T-helper 17 cell (primary cell): Measurements from ENCODE around the gene DCAF10. TPM values are rescaled to one million over a fixed set of nuclear protein-coding genes. Genes with fewer than 3 reads are reported as not detected.
A peak's percentile ranks its signal among the peaks of the same experiment; 100 is the strongest.
"Not testable (repeated sequence)": the region's sequence is repeated elsewhere in the genome, so short reads cannot be mapped to it uniquely, and the experiment has no call there.

ENCODE experiments used
- ATAC-seq: fragments of 150-1000 bp; cut with Tn5 transposase; 2 replicates; pipeline ENCODE4 v1.10.0; 2021; ENCODE audit warnings: mild to moderate bottlenecking, moderate library complexity
- DNase-seq, 3 donors: peaks; one replicate each; pipeline versions ENCODE4 v3.0.0 to v3.0.0-alpha.2; 2020 to 2021
- H3K9me3 ChIP-seq: one replicate; pipeline ENCODE4 v1.7.0; 2013; ENCODE audit warnings: low read length, mild to moderate bottlenecking; ENCODE audit not compliant: control insufficient read depth, poor library complexity, severe bottlenecking
- H3K27ac Mint-ChIP-seq: one replicate; pipeline ENCODE4 v1.8.0; 2022; ENCODE audit warnings: mild to moderate bottlenecking, moderate library complexity, mixed read lengths
- H3K27me3 Mint-ChIP-seq: one replicate; pipeline ENCODE4 v1.8.0; 2022; ENCODE audit warnings: mixed read lengths
- H3K36me3 Mint-ChIP-seq: one replicate; pipeline ENCODE4 v1.8.0; 2022; ENCODE audit warnings: low read depth, mixed read lengths
- H3K4me1 Mint-ChIP-seq: one replicate; pipeline ENCODE4 v1.8.0; 2022; ENCODE audit warnings: mild to moderate bottlenecking, mixed read lengths
- H3K4me3 Mint-ChIP-seq: one replicate; pipeline ENCODE4 v1.8.0; 2022; ENCODE audit warnings: mild to moderate bottlenecking, moderate library complexity, mixed read lengths
- total RNA-seq, 4 donors: library from RNA in 2 of 4; stranded (reverse) in 2 of 4; gene quantifications; one replicate each; pipeline ENCODE4 v1.2.3 and lab custom pipeline; 2022 to 2026

The DCAF10 gene
- total RNA-seq, 2 donors from 2014 or later: 12.1 to 13.0 TPM

GRCh38 chr9:37902131-37902530 is 101.5 kb downstream of the DCAF10 start:
- Mint-ChIP-seq H3K27me3 (no peaks in the 10 kb centered on the region), H3K4me3 (peak overlapping the region; percentile 12), H3K36me3 (peaks cover 5% of the 10 kb centered on the region), H3K4me1 (peaks cover 20% of the 10 kb centered on the region), H3K27ac (no peak overlapping the region)
- no peak for DNase-seq
- no peak for ATAC-seq
- no peaks in the 10 kb centered on the region for H3K9me3 ChIP-seq

GRCh38 chr9:37902796-37903646 is 102.4 kb downstream of the DCAF10 start:
- H3K36me3 Mint-ChIP-seq: peaks cover 2% of the 10 kb centered on the region
- DNase-seq (no peak), ATAC-seq (no peak)
- peak overlapping the region; percentile 93 for H3K27ac Mint-ChIP-seq
- H3K27me3 Mint-ChIP-seq: no peaks in the 10 kb centered on the region
- peak overlapping the region; percentile 91 for H3K4me3 Mint-ChIP-seq
- peaks cover 16% of the 10 kb centered on the region for H3K4me1 Mint-ChIP-seq
- H3K9me3 ChIP-seq: no peaks in the 10 kb centered on the region

DNA sequence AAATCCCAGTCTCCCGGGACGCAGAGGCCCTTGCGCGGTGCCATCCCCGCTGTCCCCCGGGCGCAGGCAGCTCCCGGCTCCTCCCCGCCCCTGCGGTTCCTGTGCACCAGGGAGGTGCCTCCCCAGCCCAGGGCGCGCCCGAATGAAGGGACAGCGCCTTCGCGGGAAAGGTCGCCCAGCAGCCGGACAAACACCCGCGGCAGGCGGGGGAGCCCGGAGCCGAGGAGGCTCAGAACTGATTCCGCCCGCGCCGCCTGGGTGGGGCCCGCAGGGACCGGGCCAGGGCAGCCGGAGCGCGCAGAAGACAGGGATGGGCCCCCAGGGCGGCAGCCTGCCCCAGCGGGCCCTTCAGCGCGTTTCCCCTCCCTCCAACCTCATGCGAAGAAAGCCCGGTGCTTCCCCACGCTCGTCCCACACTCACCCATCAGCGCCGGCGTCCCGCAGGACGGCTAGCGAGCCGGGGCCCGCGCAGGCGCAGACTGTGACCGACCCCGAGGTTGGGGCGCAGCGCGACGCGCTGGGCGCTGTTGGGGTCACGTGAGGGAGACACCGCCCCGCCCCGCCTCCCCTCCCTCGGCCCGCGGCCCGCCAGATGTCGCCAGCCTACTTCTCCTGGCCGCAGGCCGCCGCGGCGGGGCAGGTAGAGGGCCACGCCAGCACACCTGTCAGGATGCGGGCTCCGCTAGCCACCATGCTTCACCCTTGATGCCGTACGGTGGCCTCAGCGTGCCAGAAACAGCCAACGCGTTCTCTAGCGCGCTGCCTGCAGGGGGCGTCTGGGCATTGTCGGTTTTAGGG is 103.2 kb downstream of the DCAF10 start, which contains the start of gene SLC25A51:
TSS of gene SLC25A51 (minus strand) at position 481 of the 798 bp plus-strand sequence. CDS start 15,577 bp downstream, outside the sequence.
- peak within 1 kb of the TSS; percentile 93 for H3K27ac Mint-ChIP-seq
- no peaks in the 10 kb centered on the region for H3K9me3 ChIP-seq
- peak; percentile 90 to 98 (median 92) for DNase-seq
- peak; percentile 87 for ATAC-seq
- H3K27me3 Mint-ChIP-seq: no peaks in the 10 kb centered on the region
- H3K4me1 Mint-ChIP-seq: peaks cover 16% of the 10 kb centered on the region
- peaks cover 2% of the 10 kb centered on the region for H3K36me3 Mint-ChIP-seq
- peak within 1 kb of the TSS; percentile 91 for H3K4me3 Mint-ChIP-seq

GRCh38 chr9:37904445-37905130 is 104.0 kb downstream of the DCAF10 start:
- peaks cover 16% of the 10 kb centered on the region for H3K4me1 Mint-ChIP-seq
- DNase-seq (no peak), ATAC-seq (no peak)
- peak overlapping the region; percentile 91 for H3K4me3 Mint-ChIP-seq
- no peaks in the 10 kb centered on the region for H3K9me3 ChIP-seq
- H3K27ac Mint-ChIP-seq: peak overlapping the region; percentile 93
- no peaks in the 10 kb centered on the region for H3K27me3 Mint-ChIP-seq
- H3K36me3 Mint-ChIP-seq: no peaks in the 10 kb centered on the region

DNA sequence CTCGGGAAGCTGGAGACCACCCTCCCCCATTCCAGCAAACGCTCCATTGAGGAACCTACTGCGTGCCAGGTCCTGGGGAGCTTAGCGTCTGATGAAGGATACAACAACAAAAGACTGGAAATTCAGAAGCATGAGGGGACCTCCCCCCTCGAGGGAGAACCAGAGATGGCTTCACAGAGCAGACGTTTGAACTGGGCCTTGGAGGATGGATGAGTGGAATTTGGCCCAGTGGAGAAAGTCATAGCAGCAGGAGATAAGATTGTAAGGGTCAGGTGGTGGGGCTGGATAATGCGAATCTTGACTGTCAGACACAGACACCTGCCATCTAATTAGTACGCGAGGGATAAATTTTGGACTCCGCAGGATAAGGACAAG is 104.5 kb downstream of the DCAF10 start:
- Mint-ChIP-seq H3K27me3 (no peaks in the 10 kb centered on the region), H3K4me3 (peak overlapping the region; percentile 36), H3K27ac (peak overlapping the region; percentile 93), H3K4me1 (peaks cover 16% of the 10 kb centered on the region), H3K36me3 (no peaks in the 10 kb centered on the region)
- ATAC-seq (no peak), DNase-seq (no peak)
- H3K9me3 ChIP-seq: no peaks in the 10 kb centered on the region

- H3K4me3 Mint-ChIP-seq: peak overlapping the region; percentile 7
- peaks cover 15% of the 10 kb centered on the region for H3K4me1 Mint-ChIP-seq
- DNase-seq: no peak
These were observed 105.2 kb downstream of the DCAF10 start for GRCh38 chr9:37905776-37906175.

GRCh38 chr9:37906312-37907239 is 106.0 kb downstream of the DCAF10 start:
- no peak for DNase-seq
- no peak overlapping the region for H3K27ac Mint-ChIP-seq
- no peaks in the 10 kb centered on the region for H3K36me3 Mint-ChIP-seq
- peaks cover 14% of the 10 kb centered on the region for H3K4me1 Mint-ChIP-seq
- H3K27me3 Mint-ChIP-seq: no peaks in the 10 kb centered on the region
- no peak for ATAC-seq
- no peaks in the 10 kb centered on the region for H3K9me3 ChIP-seq
- H3K4me3 Mint-ChIP-seq: peak overlapping the region; percentile 33

More at GRCh38 chr9:37905776-37906175, 105.2 kb downstream of the DCAF10 start:
- H3K27ac Mint-ChIP-seq: no peak overlapping the region
- no peaks in the 10 kb centered on the region for H3K27me3 Mint-ChIP-seq
- H3K36me3 Mint-ChIP-seq: no peaks in the 10 kb centered on the region
- H3K9me3 ChIP-seq: no peaks in the 10 kb centered on the region
- ATAC-seq: no peak

DNA sequence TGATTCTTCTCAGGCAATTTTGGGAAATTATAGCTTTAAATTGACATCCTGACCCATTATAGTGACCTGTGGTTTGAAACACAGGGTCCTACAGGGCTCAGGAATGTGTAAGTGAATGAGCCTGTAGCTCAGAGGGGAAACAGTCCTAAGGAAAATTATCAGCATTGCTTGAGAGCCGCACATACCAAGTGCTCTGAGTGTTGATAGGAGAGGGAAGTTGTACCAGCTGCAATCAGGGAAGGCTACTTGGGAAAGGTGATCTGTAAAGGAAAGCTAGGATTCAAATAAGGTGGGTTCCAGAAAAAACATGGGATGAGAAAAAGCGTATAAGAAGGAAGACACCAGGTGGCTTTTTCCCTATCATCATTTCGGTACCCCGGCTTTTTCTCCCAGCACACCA is 107.7 kb downstream of the DCAF10 start:
- Mint-ChIP-seq H3K27me3 (peaks cover under 1% of the 10 kb centered on the region), H3K27ac (no peak overlapping the region), H3K4me1 (peaks cover 10% of the 10 kb centered on the region), H3K36me3 (no peaks in the 10 kb centered on the region), H3K4me3 (no peak overlapping the region)
- ATAC-seq: no peak
- no peaks in the 10 kb centered on the region for H3K9me3 ChIP-seq
- DNase-seq: no peak

GRCh38 chr9:37908698-37909186 is 108.1 kb downstream of the DCAF10 start:
- H3K9me3 ChIP-seq: no peaks in the 10 kb centered on the region
- Mint-ChIP-seq H3K36me3 (no peaks in the 10 kb centered on the region), H3K4me1 (peaks cover 14% of the 10 kb centered on the region), H3K27ac (no peak overlapping the region), H3K4me3 (no peak overlapping the region), H3K27me3 (peaks cover 5% of the 10 kb centered on the region)
- no peak for ATAC-seq
- no peak for DNase-seq

GRCh38 chr9:37909326-37909725 is 108.7 kb downstream of the DCAF10 start:
- no peaks in the 10 kb centered on the region for H3K9me3 ChIP-seq
- no peak for ATAC-seq
- H3K36me3 Mint-ChIP-seq: no peaks in the 10 kb centered on the region
- peaks cover 11% of the 10 kb centered on the region for H3K4me1 Mint-ChIP-seq
- no peak overlapping the region for H3K27ac Mint-ChIP-seq
- peaks cover 8% of the 10 kb centered on the region for H3K27me3 Mint-ChIP-seq
- H3K4me3 Mint-ChIP-seq: no peak overlapping the region
- no peak for DNase-seq

DNA sequence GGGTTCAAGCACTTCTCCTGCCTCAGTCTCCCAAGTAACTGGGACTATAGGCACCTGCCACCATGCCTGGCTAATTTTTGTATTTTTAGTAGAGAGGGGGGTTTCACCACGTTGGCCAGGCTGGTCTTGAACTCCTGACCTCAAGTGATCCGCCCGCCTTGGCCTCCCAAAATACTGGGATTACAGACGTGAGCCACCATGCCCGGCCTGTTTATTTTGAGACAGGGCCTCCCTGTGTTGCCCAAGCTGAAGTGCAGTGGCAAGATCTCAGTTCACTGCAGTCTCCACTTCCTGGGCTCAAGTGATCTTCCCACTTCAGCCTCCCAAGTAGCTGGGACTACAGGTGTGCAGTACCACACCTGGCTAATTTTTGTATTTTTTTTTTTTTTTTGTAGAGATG is 109.2 kb downstream of the DCAF10 start:
- H3K27me3 Mint-ChIP-seq, H3K27ac Mint-ChIP-seq, H3K4me1 Mint-ChIP-seq: not testable (repeated sequence)

DNA sequence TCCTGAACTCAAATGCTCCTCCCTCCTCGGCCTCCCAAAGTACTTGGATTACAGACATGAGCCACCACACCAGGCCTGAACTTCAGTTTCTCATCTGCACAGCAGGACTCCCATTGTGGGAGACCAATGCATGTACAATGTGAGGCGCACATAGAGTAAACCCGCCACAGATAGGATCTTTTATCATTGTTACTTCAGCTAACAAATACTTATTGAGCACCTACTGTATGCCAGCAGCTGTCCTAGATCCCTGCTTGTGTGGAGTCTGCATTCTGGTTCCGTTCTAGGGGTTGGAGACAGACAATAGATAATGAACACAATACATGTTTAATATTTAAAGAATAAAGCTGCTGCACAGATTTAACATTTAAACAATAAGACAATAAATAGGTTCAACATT is 109.7 kb downstream of the DCAF10 start:
- Mint-ChIP-seq H3K27ac (no peak overlapping the region), H3K4me3 (no peak overlapping the region), H3K4me1 (peaks cover 4% of the 10 kb centered on the region), H3K36me3 (no peaks in the 10 kb centered on the region), H3K27me3 (peaks cover 8% of the 10 kb centered on the region)
- H3K9me3 ChIP-seq: no peaks in the 10 kb centered on the region
- DNase-seq (no peak), ATAC-seq (no peak)

More for the DNA sequence above, 109.2 kb downstream of the DCAF10 start:
- H3K4me3 Mint-ChIP-seq, DNase-seq, H3K9me3 ChIP-seq, ATAC-seq, H3K36me3 Mint-ChIP-seq: not testable (repeated sequence)
